NCI-H2196 treated with DMSO at 0.1 percent for 48 hours (cell line): ENCODE results near the gene SIX2.
A peak's percentile ranks its signal among the peaks of the same experiment; 100 is the strongest.
"Not testable (repeated sequence)": the region's sequence is repeated elsewhere in the genome, so short reads cannot be mapped to it uniquely, and the experiment has no call there.

Source experiments
- DNase-seq: peaks from one replicate; lab custom pipeline; 2025; ENCODE audit not compliant: unreplicated experiment; lab: John Stamatoyannopoulos, UW

Gene SIX2

DNA sequence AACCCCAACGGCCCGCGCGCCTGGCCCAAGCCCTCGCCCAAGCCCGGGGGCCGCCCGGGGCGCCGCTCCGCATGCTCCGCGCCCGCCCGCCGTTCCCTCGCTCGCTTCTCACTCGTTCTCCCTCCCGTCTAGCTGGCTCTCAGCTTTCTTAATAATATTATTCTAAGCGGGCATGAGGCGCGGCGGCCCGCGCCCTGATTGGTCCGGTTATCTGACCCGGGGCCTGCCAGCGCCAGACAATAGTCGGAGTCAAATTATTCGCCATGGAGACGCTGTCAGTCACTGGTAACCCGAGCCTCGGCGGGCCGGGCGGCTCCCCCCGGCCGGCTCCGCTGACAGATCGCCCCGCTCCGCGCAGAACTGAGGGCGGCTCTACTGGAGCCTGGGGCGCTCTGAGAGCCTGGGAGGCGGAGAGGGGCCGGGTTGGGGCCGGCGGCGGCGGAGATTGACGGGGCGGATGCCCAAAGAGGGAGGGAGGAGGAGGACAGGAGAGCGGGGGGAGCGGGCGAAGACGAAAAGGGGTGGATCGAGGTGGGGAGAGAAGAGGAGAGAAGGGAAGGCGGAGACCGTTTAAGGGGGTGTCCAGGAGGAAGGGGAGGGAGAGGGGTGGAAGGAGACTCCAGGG, at the start of gene SIX2:
Gene SIX2 (minus strand): TSS at position 150 of the 625 bp plus-strand sequence. CDS start 342 bp downstream, outside the sequence.
- peak; percentile 95 for DNase-seq

DNA sequence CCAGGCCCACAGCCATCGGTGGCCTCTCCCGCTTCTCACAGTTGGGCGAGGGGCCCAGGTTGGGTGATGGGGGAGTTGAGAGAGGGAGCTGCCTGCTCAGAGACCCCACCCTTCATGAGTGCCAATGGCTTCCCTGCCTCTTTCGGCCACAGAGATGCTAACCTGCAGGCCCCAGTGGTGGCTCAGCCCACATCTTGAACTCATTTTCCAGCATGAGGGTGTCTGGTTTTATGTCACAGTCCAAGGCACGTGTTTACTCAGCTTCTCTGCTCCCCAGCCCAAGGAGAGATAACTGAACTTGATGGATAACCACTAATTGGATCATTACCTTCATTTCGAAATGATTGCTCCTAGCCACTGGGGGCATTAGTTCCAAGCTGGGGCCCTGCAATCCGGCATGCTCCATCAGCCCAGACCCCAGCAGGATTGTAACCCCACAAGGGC, 45.9 kb upstream of the SIX2 start:
- DNase-seq, result no peak

DNA sequence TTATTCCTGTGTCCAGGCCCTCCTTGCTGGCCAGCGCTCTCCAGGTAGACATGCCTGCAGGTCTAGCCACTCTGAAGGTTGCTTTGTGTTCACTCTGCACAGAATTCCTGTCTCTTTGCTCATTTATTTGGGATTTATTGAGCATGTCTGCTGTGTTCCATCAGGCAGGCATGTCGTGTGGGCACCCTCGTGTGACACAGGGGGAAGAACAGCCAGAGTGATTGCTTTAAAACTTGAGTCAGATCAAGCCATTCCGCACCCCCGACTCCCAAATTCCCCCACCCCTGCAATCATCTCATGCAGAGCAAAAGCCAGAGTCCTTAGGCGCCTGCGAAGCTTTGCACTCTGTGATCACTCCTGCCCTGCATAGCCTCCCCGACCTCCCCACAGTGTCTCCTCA, 44.7 kb upstream of the SIX2 start:
- no peak for DNase-seq

DNA sequence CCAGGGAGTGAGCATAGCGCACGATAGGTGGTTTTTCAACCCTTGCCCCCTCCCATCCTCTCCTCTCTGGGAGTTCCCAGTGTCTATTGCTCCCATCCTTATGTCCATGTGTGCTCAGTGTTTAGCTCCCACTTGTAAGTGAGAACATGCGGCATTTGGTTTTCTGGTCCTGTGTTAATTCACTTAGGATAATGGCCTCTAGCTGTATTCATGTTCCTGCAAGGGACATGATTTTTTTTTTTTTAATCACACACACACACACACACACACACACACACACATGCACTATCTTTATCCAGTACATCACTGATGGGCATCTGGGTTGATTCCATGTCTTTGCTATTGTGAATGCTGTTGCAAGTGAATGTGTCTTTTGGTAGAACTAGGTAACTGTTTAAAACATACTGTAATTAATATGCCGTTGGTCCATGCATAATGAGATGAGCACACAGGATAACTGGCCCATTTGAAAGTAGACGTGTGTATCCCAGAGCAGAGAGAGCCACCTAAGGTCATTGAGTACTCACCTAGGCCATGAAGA, 43.2 kb upstream of the SIX2 start:
- no peak for DNase-seq

DNA sequence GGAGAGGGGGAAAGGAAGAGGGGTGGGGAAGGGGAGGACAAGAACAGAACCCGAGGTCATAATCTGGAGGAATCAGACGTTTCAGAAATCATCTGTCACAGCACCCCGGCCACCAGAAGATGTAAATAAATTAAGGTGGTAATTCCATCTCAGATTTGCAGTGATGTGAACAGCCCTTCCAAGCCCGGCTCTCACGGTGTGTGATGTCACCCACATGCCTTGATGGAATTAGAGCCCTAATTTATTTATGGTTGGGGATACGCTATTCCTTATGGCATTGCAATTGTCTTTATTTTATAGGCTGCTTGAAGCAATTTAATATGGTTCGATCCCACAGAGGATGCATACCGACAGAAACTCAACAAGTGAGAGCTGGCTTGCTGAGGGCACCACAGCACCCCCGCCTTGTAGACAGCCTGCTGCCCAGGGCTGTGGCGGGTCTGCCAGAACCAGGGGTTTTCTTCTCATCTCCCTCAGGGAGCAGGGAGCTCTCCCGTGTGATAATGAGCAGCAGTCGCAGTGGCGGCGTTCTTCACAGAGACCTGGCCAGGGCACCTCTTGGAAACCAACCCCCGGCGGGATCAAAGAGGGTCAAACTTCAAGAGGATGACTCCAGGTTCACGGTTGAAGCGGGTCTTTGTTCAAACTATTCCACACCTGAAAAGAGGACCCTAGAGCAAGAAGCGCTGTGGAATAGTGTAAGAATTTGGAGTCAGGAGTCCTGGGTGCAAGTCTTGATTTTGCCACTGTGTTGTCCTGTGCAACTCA, 40.5 kb upstream of the SIX2 start:
- DNase-seq, result no peak

DNA sequence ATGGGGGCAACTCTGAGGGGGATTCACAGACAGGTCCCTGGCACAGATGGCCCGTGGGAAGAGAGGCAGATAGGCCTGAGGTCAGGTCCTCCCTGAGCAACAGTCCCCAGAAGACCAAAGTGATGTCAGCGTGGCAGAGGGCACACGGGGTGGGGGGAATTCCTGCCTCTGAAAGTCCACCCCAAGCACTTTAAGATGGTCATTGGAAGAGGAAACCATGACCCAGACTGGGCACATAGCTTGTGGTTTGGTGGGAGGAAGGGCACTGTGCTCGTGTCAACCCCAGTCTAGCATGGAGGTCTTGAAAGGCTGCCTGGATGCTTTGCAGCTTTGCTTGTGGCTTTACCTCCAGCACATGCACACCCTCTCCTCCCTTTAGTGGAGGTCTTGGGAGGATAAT, 38.0 kb upstream of the SIX2 start:
- DNase-seq, result no peak

DNA sequence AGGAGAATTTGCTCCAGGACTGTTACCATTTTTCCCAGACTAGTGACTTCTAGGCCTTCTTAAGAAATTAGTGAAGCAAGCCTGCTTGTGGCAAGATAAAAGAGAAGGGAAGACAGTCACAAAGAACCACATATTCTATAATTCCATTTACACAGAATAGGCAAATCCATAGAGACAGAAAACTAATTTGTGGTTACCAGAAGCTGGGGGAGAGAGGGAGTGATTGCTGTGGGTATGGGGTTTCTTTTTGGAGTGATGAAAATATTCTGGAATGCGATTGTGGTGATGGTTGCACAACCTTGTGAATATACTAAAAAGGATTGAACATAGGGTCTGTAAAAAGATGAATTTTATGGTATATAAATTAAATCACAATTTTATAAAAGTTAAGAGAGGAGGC, 37.5 kb upstream of the SIX2 start:
- DNase-seq, result no peak

DNA sequence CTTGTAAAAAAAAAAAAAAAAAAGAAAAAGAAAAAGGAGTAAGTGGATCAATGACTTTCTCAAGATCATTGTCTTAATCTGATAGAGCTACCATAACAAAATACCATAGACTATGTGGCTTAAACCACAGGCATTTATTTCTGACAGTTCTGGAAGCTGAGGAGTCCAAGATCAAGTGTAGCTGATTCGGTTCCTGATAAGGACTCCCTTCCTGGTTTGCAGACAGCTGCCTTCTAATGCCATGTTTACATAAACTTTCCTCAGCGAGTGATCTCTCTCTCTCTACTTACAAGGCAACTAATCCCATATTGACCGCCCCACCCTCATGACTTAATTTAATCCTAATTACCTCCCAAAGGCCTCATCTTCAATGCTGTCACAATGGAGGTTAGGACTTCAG, 36.5 kb upstream of the SIX2 start:
- no peak for DNase-seq

DNA sequence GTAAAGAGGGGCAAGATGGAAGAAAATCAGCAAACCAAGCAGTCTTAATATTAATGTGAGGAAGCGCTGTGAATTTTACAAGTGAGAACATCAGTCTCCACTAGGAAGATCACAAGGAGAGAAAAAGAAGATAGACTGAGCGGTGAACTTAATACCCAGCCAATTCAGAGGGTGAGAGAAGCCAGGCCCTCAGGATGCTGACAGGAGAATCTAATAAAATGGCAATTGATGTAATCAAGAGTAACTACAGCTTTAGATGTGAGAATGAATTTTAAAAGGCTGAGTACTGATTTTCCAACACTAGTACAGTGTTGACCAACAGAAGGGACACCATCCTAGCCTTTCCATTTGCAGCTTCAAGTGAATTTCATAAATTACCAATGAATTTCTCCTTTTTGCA, 35.7 kb upstream of the SIX2 start:
- DNase-seq, result no peak

DNA sequence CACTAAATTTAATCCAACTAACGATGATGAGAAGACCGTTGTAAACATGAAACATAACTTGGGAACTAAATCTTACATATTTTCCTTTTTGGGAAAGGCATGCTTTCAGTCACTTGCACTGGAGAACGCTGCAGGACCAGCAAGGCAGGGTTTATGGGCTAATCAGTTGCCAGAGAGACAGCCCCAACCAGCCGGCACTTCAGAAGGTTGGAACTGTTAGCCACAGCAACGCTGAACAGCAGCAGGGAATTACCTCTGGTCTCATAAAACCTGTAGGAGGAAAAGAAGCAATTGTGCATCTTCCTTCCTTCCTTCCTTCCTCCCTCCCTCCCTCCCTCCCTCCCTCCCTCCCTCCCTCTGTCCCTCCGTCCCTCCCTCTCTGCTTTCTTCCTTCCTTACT, 33.9 kb upstream of the SIX2 start:
- no peak for DNase-seq

DNA sequence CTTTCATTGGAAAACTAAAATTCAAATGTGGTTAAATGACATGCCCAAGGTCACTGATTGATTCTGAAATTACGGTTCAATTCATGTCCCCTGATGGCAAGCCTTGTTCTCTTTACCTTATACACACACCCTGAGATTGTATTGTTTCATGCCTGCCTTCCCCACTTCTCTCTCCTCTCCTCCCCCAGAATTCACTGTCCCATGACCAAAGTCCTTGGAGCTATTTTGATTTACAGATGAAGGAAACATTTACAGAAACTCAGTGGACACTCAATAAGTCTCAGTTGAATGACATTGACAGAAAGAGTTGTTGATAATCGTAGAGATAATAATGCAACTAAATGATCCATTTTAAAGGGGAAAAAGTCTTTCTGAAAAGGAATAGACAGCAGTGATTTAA, 33.1 kb upstream of the SIX2 start:
- no peak for DNase-seq

DNA sequence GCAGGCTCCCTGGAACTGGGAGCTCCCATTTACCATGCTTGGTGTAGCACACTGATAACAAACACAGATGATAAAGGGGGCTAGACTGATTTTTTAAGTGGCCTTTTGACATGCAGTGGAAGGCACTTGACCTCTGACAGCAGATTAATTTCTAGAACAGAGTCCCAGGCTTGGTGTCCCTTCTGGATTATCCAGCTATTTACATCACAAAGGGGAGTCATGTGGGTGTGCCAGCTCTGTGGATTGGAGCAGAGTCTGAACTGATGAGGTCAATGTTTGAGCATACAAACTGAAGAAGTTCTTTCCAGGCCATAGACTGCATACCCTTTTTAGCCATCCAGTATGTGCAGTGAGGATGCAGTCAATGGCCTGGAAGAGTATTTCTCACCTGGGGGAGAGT, 31.5 kb upstream of the SIX2 start:
- DNase-seq, result no peak

DNA sequence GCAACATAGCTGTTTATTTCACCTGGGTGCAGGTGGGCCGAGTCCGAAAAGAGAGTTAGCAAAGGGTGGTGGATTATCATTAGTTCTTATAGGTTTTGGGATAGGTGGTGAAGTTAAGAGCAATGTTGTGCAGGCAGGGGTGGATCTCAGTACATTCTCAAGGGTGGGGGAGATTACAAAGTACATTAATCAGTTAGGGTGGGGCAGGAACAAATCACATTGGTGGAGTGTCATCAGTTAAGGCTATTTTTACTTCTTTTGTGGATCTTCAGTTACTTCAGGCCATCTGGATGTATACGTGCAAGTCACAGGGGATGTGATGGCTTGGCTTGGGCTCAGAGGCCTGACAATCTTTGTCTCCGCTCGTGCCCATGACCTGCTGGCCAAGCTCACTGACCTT, 30.6 kb upstream of the SIX2 start:
- not testable (repeated sequence) for DNase-seq

DNA sequence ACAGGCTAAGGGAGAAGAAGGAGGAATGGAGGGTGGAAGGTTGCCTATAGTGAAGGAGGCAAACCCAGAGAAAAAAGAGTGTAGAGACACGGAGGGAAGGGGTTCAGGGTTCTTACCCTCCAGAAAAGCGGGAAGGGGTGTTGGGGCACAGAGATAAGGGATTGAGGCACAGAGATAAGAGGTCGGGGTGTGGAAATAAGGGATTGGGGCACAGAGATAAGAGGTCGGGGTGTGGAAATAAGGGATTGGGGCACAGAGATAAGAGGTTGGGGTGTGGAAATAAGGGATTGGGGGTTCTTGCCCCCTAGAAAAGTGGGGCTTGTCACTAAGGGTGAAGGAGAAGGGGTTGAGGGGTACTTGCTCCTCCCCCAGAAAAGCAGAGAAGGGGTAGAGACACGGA, 29.6 kb upstream of the SIX2 start:
- not testable (repeated sequence) for DNase-seq

DNA sequence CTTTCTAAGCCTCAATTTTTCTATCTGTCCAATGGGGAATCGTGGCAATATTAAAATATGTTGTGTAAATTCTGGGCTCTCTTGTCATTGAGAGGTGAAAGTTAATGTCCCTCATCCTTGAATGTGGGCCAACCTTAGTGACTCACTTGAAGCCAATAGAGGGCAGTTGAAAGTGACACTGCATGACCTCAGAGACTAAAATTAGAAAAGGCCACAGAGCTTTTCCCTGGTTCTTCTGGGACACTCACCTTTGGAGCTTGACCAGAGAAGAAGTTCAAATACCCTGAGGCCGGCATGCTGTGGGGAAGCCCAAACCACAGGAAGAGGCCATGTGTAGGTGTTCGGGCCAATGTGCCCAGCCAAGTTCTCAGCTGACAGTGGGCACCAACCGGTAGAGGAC, 24.1 kb upstream of the SIX2 start:
- DNase-seq, result no peak

DNA sequence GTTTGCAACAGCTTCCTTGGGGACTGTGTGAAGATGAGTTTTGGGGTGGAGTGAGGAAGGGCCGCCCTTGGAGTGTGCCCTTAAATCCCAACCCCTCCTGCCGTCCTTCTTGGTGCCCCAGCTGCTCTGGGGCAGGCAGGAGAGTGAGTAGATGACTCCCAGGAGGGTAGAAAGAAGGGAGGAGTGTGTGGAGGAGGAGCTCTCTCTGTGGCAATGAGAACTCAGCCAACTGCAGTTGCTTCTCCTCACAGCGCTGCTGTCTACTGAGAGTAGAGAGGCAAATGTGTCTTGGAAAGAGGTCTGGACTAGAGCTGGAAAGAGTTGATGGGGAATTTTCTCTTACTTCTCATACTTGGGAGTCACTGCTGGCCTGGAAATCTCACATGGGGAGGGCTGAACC, 21.8 kb upstream of the SIX2 start:
- no peak for DNase-seq

DNA sequence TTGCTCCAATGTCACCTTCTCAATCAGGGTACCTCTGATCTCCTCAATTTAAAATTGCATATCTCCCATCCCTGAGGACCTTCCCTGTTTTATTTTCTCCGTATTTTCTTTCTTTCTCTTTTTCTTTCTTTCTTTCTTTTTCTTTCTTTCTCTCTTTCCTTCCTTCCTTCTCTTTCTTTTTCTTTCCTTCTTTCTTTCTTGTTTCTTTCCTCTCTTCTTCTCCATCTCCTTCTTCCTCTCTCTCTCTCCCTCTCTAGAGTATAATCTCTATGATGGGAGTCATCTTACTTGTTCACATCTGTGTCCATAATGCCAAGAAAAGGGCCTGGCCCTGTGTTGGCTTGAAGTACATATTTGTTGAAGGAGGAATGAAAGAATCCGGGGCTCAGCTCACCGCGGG, 21.3 kb upstream of the SIX2 start:
- DNase-seq, result no peak

DNA sequence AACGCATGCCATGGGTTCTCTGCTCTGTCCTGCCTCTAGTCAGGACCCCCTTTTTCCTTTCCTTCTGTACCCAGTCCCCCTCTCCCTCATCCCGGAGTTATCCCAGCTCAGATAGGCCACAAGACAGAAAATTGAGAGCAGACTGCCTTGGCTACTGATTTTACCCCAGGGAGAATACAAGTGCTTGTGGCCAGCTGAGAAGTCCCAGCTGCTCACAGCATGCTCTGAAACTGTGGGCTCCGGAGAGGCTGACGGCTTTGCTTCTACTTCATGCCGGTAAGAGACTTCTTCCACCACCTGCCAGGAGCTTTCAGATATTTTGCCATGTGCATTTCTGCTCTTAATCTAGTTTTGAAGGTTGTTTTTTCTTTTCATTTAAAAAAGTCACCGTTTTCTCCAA, 20.0 kb upstream of the SIX2 start:
- DNase-seq, result no peak

DNA sequence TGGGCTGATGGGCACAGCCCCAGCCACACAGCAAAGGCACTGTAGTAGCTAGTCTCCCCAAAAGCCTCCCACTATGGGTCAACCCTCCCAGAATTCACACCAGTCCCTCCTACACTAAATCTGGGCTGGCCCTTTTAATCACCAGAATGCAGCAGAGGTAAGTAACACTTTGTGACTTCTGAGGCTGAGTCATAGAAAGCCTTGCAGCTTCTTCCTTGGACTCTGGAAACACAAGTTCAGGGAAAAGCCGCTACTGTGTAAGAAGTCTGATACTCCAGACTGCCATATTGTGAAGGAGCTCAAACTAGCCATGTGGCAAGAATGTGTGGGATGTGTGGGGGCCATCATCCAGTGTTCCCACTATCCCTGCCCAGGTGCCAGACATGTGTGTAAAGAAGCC, 19.0 kb upstream of the SIX2 start:
- no peak for DNase-seq

DNA sequence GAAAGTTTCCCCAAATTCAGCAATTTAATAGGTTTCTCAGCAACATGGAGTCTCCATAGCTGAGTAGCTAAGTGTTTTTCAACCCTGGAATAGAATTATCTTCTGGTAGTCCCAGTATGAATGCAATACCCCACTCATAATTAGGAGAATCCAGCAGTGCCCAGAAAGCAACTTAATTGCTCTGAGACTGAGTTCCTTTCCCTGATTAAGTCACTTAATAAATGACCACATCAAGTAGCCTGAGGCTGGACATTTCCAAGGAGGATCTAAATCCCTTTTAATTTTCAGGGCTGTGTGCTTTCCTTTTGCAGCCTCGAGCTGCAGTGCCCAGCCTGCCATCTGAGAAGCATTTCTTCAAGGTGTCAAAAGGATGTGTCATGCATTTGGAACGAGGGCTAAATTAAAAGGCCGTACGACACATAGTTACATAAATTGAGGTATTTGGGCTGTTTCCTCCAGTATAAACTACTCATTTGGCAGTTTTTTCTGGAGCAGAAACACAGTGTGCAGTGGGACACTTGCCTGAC, 17.7 kb upstream of the SIX2 start:
- no peak for DNase-seq

DNA sequence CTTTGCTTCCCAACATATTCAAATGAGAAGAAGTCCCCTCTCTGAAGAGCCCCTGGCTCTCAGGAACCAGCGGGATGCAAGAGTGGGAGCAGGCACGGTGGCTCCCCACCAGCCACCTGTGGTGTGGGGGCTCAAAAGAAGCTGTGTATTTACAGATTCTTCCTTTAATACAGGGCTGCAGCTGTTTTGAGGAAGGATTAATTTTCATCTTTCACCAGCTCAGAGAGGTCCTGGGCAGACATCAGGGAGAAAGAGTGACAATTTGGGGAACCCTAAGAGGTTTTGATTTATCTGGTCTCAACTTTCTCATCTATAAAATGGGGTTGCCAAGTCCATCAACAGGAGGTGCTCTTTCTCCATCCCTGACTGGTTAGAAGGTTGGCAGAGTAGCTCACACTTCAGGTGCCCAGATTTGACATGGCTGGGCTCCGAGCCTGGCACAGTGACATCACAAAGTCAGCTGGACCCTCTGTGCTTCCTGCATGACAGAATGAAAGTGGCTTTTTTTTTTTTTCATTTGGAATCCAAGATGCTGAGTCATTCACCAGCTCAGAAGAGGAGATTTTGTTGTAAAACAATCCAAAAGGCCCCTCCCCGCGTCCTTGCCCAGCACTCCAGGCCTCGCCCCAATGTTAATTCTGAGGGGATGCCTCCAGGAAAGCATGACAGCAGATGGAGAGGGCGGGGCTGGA, 15.5 kb upstream of the SIX2 start:
- DNase-seq, result no peak

DNA sequence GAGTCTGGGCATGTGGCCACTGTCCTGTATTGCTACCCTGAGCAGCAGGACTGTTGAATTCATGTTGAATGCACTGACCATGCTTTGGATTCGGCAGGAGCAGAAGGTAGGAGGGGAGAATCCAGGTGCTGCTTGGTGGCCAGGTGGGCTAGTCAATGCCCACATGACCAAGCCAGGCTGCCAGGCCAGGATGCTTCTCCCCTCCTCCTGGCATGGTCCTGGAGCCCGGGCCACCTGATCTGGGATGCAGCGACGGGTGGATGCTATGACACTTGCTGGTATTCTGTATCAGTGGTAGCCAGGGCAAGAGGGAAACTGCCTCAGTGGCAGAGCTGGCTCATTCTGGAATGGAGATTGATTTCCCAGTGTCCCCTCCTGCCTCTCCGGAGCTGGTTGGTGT, 14.8 kb upstream of the SIX2 start:
- DNase-seq, result no peak
